Measurements from ENCODE around the gene LSM6.

LSM6 gene

DNA sequence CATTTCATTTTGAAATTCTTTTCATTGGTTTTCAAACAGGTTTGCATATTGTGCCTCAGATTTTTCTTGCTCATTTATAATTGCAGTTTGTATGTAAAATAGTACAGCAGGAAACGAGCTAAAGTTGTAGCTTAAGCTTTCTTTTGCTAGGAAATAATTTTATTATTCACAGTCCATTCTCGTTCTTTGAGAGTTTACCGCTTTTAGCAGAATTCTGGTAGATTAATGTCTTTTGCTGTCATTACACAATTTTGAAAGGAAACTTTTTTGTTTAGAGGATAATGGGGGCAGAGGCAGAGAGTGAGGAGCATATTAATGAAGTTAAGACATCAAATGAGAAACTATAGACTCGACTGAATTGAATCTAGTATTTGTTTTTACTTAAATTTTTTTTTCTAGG, 10.5 kb downstream of the LSM6 start:
- DNase-seq (ENCODE audit: low spot score): no peak

DNA sequence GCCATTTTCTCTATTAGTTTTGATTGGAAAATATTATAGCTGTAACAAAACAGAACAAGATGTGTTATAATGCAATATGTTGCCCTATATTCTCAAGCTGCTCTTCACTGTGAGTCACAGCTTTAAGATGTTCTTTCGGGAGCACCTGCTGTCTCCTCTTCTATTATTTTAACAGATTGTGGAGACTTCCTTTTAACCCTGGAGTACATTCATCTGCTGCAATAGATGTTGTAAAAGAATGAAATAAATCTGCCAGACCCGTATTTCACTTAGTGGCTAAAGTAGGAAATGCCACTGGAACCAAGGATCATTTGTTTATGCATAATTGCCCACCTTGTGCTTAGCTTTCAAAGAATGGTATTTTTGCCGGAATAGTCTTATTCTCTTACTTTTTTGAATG, 11.1 kb downstream of the LSM6 start:
- no peak for DNase-seq (ENCODE audit: low spot score)

DNA sequence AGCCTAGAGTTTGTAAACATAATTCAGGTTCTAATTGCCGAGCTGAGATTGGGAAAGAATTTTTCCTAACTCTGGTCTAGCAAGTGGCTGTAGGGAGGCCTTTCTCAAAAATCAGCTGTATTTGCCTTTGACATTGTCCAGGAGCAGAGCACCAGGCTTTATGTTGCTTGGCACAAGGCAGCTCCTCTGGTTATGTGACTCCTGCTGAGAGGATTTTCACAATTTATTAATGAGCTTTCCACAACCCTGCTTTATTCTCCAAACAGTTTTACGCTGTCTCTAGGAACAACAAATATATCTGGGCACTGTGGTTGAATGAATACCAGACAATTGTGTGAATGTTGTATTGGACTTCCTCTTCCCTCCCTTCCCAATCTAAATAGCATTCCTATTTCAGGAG, 14.9 kb downstream of the LSM6 start:
- DNase-seq (ENCODE audit: low spot score): no peak

DNA sequence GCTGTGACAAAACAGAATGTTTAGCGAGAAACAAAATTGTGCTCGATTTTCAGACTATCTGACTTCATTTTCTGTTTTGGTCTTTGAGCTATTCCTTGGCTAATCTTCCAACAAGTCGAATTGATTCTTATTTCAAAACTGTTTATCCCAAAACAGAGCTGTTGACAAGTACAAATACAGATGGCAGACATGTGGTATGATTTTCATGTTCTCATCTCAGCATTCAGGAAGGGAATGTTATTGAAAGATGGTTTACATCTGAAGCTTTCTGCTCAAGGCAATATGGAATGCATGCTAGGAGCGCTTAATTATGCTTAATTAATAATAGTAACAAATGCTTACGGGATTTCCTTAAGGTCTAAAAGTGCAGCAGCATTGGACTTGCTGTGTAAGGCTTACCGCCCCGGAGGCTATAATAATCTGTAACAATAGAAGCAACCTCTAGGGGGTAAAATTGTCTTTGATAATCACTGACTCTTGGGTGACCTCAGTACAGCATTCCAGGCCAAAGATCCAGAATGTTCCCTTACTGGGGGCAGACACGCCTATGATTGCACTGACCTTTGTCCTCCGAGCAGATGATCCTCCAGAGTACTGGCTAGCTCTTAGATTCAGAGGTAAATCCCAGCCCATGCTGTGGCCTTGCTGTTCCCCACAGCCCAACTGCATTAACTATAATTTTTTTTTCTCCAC, 16.4 kb downstream of the LSM6 start:
- DNase-seq (ENCODE audit: low spot score): peak; percentile 23

DNA sequence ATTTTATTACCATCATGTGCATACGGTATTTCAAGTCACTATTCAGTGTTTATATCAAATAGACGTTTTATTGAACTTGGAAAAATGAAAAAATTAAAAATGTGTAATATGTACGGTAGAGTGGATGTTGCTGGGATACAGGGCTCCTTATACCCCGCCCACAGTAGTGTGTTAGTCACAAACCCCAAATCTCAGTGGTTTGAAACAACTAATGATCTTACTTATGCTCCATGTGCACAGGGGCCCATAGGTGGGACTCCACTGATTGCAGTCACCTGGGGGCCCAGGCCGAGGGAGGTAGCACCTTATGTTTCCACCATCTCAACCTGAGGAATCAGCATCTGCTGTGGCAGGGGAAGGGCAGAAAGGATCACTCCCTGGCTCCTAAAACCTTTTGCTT, 18.1 kb downstream of the LSM6 start:
- no peak for DNase-seq (ENCODE audit: low spot score)

DNA sequence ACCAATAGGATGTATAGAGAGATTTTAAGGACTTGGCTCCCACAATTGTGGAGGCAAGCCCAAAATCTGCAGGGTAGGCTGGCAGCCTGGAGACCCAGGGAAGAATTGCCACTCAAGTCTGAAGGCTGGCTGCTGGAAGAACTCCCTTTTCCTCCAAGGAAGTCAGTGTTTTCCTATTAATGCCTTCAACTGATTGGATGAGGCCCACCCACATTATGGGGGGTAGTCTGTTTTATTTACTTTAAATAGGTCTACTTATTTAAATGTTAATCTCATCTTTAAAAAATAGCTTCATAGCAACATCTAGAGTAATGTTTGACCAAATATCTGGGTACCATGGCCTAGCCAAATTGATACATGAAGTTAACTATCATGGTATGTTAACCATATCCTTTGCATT, 18.7 kb downstream of the LSM6 start:
- no peak for DNase-seq (ENCODE audit: low spot score)

DNA sequence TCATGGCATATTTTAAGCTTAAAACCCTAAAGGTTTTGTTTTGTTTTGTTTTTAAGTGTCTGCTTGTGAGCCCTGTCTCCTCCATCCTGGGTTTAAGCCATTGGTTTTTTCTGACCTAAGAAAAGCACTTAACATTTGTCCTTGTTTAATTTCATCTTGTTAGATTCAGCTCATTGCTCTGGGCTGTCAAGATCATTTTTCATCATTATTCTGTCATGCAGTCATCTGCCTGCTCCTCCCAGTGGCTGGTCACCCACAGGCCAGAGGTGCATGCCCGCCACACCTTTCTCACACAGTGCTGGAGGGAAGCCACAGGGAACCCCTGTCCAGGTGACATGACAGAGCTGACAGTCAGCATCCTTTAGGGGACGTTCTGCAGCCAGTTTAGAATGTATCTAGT, 27.1 kb downstream of the LSM6 start:
- no peak for DNase-seq (ENCODE audit: low spot score)

DNA sequence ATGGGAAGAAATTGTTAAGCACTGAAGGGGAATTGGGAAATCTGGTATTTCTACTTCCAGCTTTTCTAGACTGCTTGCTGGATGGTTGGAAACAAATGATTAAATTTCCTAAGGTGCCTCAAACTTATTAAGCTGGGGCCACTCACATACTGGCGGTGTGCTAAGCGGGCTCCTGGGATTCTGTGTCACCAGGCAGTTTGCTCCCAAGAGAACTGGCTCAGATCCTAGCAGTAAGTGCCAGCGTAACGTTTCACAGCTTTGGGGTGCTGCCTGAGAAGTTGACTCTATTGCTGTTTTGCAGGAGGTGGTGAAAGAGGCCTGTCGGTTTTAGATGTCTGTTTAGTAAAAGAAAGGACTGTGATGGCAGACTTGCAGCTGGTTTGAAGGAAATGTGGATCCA, 31.9 kb downstream of the LSM6 start:
- DNase-seq (ENCODE audit: low spot score): no peak

DNA sequence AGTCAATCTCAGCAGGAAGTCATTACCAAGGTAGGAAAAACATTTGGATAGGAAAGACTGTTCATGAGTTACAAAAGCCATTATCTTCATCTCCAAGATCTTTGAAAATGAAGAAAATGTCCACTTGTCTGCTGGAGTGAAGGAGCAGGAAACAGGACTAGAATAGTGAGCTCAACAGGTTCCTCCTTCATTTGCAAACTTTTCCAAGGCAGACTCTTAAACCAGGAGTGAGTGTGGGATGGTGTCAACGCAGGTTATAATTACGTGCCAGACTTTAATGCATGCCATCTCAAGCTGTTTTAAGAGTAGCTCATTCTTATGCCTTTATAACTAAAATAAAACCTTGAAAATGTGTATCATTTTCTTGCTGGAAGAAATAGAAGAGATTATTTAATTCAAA, 35.4 kb downstream of the LSM6 start:
- DNase-seq (ENCODE audit: low spot score): no peak

DNA sequence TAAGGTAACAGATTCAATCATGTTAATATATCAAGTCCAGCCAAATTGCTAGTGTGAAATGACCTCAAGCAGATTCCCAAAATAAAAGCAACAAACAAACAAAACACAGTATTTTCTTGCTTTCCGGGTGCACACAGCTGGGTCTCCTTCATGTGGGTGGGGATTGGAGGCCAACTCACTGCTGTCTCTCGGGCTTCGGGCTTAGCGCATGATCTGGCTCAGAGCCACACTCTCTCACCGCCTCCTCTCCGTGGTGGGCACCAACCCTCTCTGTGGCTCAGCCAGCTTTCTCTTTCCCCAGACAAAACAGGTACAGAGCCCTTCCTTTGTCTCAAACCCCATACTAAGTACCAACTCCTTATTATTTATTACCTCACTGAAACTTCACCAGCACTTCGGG, 35.9 kb downstream of the LSM6 start:
- no peak for DNase-seq (ENCODE audit: low spot score)

DNA sequence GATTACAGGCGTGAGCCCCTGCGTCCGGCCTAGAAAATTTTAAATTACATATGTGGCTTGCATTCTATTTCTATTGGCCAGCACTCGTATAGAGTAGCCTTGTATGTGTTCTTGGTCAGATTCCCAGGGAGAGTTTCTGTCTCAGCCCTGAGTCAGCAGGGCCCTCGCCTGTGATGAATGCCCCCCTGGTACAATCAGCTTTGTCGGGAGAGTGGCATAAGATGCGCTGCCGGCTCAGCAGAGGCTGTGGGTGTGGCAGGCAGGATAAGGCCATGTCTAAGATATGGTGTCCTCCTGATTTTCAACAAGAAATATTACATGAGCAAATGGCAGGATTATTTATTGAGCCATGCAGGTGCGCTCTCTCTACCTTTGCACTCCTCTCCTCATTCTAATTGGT, 37.3 kb downstream of the LSM6 start:
- no peak for DNase-seq (ENCODE audit: low spot score)

DNA sequence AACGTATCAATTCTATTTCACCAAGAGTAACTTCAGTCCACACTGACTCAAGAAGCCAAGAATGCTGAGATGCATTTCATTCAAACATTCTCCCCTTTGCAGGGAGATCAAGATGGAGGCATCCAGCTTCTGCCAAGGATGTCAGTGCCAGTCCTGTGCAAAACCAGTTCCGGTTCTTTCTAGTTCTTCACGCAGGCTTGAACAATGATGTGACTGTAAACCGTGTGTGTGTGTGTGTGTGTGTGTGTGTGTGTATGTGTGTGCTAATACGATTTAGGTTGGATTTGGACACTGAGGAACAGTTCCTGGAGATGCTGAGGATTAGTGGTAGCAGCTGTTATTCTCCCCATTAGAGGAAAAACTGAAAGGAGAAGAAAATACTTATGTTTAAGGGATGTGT, 38.7 kb downstream of the LSM6 start, which contains the start of gene REELD1:
Gene REELD1, plus strand, starts transcription at position 301 of the 400 bp plus-strand sequence. CDS start 2,415 bp downstream, outside the sequence.
- no peak for DNase-seq (ENCODE audit: low spot score)

DNA sequence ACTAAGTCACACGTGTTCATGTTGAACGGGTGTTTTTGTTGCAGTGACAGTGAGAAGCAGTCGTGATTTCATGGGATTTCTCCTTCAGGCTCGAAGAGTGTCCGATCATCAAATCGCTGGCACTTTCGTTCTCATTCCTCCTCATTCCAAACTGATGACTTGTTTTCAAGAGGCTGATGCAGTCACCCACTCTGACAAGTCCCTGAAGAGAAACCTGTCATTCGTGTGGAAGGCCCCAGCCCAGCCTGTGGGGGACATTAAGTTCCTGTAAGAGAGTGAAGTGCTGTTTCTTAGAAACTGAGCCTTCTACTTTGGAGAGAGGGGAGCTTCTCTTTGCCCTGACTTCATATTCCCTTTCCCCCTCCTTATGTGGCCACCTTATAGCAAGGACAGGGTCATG, 46.8 kb downstream of the LSM6 start:
- peak; percentile 45 for DNase-seq (ENCODE audit: low spot score)

DNA sequence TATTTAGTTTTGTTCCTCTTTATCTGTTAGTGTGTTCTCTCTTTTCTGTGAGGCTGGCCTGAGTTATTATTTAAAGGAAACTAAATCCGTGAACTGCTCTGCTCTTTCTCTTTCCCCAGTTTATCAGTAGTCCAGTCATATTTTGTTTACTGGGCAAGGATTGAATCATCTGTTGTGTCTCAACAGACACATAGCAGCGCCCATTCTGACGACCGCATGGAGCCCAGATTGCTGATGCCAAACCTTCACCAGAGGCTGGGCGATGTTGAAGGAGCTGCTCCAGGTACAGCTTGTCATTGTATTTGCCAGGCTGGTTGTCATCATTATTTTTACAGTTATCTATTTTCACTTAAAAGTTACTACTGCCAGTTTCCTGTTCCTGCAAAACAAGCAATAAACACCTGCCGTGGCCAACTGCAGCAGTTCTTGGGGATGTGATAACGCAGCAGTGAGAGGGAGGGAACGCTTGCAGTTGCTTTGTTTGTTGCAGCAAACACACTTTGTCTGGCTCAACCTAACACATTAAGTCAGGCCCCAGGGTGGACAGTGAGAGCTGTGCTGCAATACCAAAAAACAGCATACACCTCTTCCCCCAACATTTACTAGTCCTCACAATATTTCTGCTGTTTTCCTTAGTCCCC, 48.9 kb downstream of the LSM6 start:
- peak; percentile 25 for DNase-seq (ENCODE audit: low spot score)

DNA sequence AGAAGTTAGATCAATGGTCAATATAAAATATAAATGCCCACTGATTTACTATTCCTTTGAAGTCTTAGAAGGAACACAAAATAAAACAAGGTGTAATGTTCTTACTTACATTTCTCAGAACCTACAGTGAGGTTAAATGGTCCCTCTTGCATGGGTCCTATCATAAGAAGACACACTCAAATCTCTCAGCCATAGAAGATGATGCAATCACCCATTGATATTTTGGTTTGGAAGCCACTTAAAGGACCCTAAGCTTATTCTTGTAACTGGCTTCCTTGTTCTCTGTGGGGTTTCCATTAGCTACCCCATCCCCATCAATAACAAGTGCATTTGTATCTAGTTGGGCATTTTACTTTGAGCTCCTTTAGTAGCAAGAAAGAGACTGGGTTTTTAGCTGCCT, 53.9 kb downstream of the LSM6 start:
- DNase-seq (ENCODE audit: low spot score): no peak

DNA sequence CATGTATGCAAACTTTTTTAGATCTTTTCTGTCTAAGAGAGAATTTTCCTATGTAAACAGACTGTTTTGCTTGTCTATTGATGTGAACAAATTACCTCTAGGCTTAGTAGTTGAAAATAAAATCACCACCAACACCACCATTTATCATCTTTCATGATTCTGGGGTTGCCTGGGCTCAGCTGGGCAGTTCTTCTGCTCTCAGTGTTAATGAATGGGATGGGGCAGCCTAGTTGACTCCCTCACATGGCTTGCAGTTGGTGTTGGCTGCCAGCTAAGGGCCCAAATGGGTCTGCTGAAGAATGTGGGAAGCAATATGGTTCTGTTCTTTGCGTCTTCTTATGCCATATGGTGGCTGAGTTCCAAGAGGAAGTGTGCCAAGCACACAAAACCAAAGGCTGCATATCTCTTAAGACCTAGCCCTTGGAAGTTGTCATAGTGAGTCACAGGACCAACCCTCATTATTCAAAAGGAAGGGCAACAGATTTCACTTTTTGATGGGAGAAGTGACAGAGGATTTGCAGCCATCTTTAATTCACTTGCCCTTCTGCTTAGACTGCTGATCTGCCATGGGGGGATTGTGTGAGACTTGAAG, 56.7 kb downstream of the LSM6 start:
- no peak for DNase-seq (ENCODE audit: low spot score)

DNA sequence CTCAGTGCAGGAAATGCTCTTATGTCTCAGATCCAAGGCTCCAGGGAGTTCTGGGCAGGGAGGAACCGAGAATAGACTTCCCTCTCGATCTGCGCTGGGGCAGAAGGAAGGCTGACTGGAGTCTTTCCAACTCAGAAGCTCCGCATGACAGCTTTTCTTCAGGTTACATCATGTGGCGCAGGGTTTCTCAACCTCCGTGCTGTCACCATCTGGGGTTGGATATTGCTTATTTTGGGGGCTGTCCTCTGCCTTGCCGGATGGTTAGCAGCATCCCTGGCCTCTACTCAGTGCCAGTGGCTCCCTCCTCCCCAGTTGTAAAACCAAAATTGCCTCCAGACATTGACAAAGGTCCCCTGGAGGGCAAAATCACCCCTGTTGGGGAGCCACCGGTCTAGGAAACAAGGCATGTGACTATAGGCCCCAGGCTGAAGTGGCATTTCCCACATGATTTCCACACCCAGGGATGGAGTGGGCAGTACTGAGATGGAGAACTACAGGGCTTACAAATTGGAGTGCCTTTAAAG, 60.2 kb downstream of the LSM6 start:
- no peak for DNase-seq (ENCODE audit: low spot score)

DNA sequence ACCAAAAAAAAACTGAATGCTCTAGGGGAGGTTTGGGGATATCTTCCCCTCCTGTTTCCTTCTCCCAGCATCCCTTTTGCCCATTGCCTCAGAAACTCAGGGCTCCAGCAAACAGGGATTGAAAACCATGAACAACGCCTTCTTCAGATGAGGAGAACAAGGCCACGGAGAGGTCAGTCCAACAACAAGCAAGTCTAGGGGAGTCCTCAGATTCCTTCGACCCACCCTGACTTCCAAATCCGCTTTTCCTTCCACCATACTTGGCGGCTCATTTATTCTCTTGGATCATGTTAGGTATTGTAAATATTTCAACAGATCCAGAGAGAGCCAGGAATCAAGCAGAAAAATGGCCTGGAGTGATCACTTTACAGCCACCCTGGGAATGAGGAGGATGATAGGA, 60.7 kb downstream of the LSM6 start:
- DNase-seq (ENCODE audit: low spot score): no peak

DNA sequence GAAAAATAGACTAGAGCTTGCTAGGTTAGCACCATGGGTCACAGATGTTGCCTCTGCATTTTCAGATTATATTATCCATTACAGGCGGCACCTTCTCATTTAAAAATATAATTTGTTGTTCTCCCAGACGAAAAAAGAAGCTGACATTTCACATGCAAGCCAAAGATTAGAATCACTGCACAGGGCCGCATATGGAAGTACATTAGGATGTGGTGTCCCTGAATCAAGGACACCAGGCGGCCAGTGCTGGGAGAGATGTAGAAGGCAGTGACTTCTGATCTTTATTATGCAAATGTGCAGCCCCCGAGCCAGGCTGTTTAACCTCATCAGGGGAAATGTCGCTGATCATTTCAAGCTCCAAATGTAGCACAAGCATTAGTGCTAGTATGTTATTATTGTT, 61.6 kb downstream of the LSM6 start:
- DNase-seq (ENCODE audit: low spot score): no peak

DNA sequence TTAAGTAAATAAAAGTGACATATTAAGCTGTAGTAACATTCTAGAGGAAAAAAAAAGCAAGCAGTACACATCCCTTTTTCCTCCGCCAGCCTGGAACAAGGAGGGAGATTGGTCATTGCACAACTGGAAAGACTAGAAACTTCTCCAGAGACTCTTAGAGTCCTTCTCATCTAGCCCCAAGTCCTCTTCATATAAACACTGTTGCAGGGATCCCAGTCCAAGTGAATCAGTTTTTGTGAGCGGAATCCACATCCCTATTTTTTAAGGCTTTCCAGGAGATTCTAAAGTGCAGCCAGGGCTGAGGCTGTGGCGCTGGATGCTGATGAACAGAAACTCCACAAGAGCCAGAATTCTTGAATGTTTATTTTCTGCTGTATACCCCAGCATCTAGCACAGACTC, 62.6 kb downstream of the LSM6 start:
- DNase-seq (ENCODE audit: low spot score): no peak
